Fibroblast of skin of left quadriceps (primary cell): Measurements from ENCODE around the gene ASPDH.
A peak's percentile ranks its signal among the peaks of the same experiment; 100 is the strongest.
"Not testable (repeated sequence)": the region's sequence is repeated elsewhere in the genome, so short reads cannot be mapped to it uniquely, and the experiment has no call there.

Experiments used
- DNase-seq, 2 experiments: peaks; one replicate each; pipeline ENCODE4 v3.0.0-alpha.2; 2013; ENCODE audit warnings: low read depth in 2 of 2

Gene ASPDH

DNA sequence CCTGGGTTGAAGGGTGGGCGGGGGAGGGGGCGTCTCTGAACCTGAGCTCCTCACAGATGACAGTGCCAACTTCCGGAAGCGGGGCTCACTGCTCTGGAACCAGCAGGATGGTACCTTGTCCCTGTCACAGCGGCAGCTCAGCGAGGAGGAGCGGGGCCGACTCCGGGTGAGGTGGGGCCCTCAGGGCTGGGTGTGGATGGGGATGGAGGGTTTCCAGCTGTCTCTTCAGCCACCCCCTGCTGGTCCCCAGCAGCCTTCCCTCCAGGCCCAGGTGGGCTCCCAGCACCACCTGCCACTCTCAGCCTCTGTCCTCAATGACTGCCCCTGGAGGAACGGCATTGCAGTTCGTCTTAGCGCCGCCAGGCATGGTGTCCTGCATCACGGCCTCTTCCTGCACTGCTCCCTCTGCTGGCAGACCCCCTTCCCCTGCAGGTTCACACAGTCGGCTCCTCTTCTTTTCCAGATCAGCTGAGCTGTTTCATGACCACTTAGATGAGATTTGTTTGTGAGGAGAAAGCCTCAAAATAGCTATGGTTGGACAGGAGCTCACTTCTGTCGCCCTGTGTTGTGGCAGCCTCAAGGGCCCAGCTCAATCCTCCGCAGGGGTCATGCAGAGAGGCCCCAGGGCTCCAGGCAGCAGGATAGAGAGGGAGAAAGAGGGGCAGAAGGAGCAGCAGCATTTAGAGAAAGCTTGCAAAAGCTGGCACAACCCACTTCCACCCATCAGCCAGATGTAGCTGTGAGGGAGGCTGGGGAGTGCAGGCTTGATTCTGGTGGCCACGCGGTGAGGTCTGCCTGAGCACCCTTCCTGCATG lies 34.6 kb downstream of the ASPDH start:
- DNase-seq: no peak

- no peak for DNase-seq
Observed at GRCh38 chr19:50477751-50478515, 35.8 kb downstream of the ASPDH start.

- no peak for DNase-seq
Observed at GRCh38 chr19:50476907-50477238, 36.8 kb downstream of the ASPDH start.

- DNase-seq: peak; percentile 83 to 87
Observed at GRCh38 chr19:50476224-50476906, 37.3 kb downstream of the ASPDH start, which contains the start of the genes EMC10 and GARIN5A. Gene EMC10 (plus strand): TSS chr19:50476507. CDS start chr19:50476545, 38 bp downstream. Gene GARIN5A (minus strand): TSS chr19:50476848. CDS start chr19:50476388, 460 bp downstream.

GRCh38 chr19:50475736-50476223 lies 37.9 kb downstream of the ASPDH start:
- no peak for DNase-seq

GRCh38 chr19:50475101-50475568 lies 38.6 kb downstream of the ASPDH start:
- DNase-seq: no peak

- not testable (repeated sequence) for DNase-seq
Observed at GRCh38 chr19:50473336-50473735, 40.4 kb downstream of the ASPDH start.

DNA sequence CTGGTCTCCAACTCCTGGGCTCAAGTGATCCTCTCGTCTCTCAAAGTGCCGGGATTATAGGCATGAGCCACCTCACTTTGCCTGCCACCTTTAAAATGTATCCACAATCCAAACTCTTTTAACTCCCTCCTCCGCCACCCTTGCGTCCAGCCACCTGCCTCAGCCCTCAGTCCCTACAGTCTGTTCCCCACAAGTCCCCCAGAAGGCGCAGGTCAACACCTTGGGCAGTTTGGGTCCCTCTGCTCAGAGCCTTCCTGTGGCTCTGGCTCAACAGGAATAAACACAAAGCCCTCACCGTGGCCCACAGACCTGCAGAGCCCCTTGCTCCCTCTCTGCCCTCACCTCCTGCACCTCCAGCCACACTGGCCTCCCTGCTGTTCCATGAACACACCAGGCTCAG lies 44.9 kb downstream of the ASPDH start:
- DNase-seq: no peak

GRCh38 chr19:50467566-50467965 lies 46.1 kb downstream of the ASPDH start:
- no peak for DNase-seq

- DNase-seq: no peak
Observed at GRCh38 chr19:50466706-50467039, 47.0 kb downstream of the ASPDH start.

GRCh38 chr19:50465986-50466705 lies 47.6 kb downstream of the ASPDH start:
- DNase-seq: no peak

GRCh38 chr19:50465000-50465399 lies 48.7 kb downstream of the ASPDH start:
- no peak for DNase-seq

- DNase-seq: no peak
Observed at GRCh38 chr19:50464348-50464747, 49.4 kb downstream of the ASPDH start.

DNA sequence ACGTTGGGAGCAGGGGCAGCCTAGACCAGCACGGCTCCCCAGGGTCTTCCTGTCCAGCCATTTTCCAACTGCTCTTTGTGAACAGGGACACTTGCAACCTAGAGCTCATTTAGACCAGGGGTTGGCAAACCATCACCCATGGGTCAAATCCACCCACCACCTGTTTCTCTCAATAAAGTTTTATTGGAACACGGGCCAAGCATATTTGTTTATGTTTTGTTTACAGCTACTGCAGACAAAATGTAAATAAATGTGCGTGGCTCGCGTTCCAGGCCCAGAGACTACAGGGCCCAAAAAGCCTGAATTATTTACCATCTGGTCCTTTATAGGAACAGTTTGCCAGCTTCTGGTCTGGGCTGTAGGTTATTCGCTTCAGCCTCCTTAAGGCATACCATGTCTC lies 50.7 kb downstream of the ASPDH start:
- no peak for DNase-seq
